GM12878 (cell line): ENCODE results near the gene IER5.

Source experiments
- CUX1 ChIP-seq: IDR thresholded peaks from 2 replicates; pipeline ENCODE4 v1.6.1; 2012; ENCODE audit warnings: improper control_type of control experiment, low read depth, low read length; ENCODE audit not compliant: insufficient replicate concordance
- ESRRA ChIP-seq: IDR thresholded peaks from 2 replicates; pipeline ENCODE4 v1.6.1; 2012; ENCODE audit warnings: mild to moderate bottlenecking, low read length, improper control_type of control experiment
- HCFC1 ChIP-seq: fragments of 150-350 bp; IDR thresholded peaks from 2 replicates; pipeline ENCODE4 v1.6.1; 2014; ENCODE audit warnings: low read length
- JUND ChIP-seq: IDR thresholded peaks from 2 replicates; pipeline ENCODE4 v1.6.1; 2012; ENCODE audit warnings: low read depth, mild to moderate bottlenecking, low read length, improper control_type of control experiment, moderate library complexity
- NRF1 ChIP-seq: conservative IDR thresholded peaks from 2 replicates; pipeline ENCODE4 v1.6.1; 2011; ENCODE audit warnings: mild to moderate bottlenecking, low read depth, low read length, improper control_type of control experiment
- POLR2A ChIP-seq: IDR thresholded peaks from 2 replicates; pipeline ENCODE4 v1.6.1; 2011; ENCODE audit warnings: low read depth, mild to moderate bottlenecking, low read length
- RAD51 ChIP-seq: fragments of 450-650 bp; IDR thresholded peaks from 2 replicates; pipeline ENCODE4 v1.6.1; 2016; ENCODE audit warnings: moderate library complexity, mild to moderate bottlenecking, inconsistent platforms
- TAF1 ChIP-seq: IDR thresholded peaks from 2 replicates; pipeline ENCODE4 v1.6.1; 2011; ENCODE audit warnings: mild to moderate bottlenecking, low read depth, low read length, borderline replicate concordance
- TF ChIP-seq, protein P1 (sequence below): IDR thresholded peaks from 2 replicates; pipeline ENCODE4 v1.6.1; 2011; ENCODE audit warnings: low read depth, low read length, improper control_type of control experiment, borderline replicate concordance
- TF ChIP-seq, protein P2 (sequence below), 3 experiments: IDR thresholded peaks in 2 of 3; conservative IDR thresholded peaks in 1 of 3; 2 replicates each; pipeline ENCODE4 v1.5.1; 2011; ENCODE audit warnings: low read depth in 3 of 3, low read length in 3 of 3, mild to moderate bottlenecking in 3 of 3, control low read depth in 2 of 3, moderate library complexity in 2 of 3, inconsistent platforms in 1 of 3, mixed read lengths in 1 of 3; ENCODE audit not compliant: control insufficient read depth in 2 of 3, insufficient read depth in 1 of 3; ENCODE audit errors: extremely low read depth in 1 of 3
- TF ChIP-seq, protein P3 (sequence below): IDR thresholded peaks from 2 replicates; pipeline ENCODE4 v1.6.1; 2011; ENCODE audit warnings: low read depth, mild to moderate bottlenecking, low read length, moderate library complexity, borderline replicate concordance; ENCODE audit errors: extremely low read depth

GRCh38 chr1:181101581-181102226, 13.2 kb downstream of the IER5 start:
- TF ChIP-seq, protein P1, sequence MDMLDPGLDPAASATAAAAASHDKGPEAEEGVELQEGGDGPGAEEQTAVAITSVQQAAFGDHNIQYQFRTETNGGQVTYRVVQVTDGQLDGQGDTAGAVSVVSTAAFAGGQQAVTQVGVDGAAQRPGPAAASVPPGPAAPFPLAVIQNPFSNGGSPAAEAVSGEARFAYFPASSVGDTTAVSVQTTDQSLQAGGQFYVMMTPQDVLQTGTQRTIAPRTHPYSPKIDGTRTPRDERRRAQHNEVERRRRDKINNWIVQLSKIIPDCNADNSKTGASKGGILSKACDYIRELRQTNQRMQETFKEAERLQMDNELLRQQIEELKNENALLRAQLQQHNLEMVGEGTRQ: no peak
- TF ChIP-seq JUND (no peak), CUX1 (no peak), NRF1 (no peak), POLR2A (no peak), TAF1 (no peak), ESRRA (no peak), RAD51 (no peak), HCFC1 (no peak)
- TF ChIP-seq, protein P2, sequence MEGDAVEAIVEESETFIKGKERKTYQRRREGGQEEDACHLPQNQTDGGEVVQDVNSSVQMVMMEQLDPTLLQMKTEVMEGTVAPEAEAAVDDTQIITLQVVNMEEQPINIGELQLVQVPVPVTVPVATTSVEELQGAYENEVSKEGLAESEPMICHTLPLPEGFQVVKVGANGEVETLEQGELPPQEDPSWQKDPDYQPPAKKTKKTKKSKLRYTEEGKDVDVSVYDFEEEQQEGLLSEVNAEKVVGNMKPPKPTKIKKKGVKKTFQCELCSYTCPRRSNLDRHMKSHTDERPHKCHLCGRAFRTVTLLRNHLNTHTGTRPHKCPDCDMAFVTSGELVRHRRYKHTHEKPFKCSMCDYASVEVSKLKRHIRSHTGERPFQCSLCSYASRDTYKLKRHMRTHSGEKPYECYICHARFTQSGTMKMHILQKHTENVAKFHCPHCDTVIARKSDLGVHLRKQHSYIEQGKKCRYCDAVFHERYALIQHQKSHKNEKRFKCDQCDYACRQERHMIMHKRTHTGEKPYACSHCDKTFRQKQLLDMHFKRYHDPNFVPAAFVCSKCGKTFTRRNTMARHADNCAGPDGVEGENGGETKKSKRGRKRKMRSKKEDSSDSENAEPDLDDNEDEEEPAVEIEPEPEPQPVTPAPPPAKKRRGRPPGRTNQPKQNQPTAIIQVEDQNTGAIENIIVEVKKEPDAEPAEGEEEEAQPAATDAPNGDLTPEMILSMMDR (IDR thresholded peaks at IDR 0.05 in 2 of 3, conservative IDR thresholded peaks at IDR 0.05 in 1 of 3; ENCODE audit: control insufficient read depth in 2 of 3, extremely low read depth in 1 of 3, insufficient read depth in 1 of 3, low read depth in 3 of 3, low read length in 3 of 3): no peak
- TF ChIP-seq, protein P3, sequence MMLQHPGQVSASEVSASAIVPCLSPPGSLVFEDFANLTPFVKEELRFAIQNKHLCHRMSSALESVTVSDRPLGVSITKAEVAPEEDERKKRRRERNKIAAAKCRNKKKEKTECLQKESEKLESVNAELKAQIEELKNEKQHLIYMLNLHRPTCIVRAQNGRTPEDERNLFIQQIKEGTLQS: no peak
